ENCODE results near the gene DENND1A. TPM values are rescaled to one million over a fixed set of nuclear protein-coding genes. Genes with fewer than 3 reads are reported as not detected.

Gene DENND1A
- total and polyA plus RNA-seq, 2 experiments from 2014 or later, result 13.1 to 14.5 TPM

- TF ChIP-seq CTCF (IDR thresholded peaks at IDR 0.05; ENCODE audit: low read depth, low read length), result no peak
- H3K4me3 ChIP-seq, result no peak overlapping the region
- no peaks in the 10 kb centered on the region for H3K27me3 ChIP-seq
- DNase-seq (ENCODE audit: low read depth in 1 of 2, low spot score in 1 of 2), result no peak
- H3K27ac ChIP-seq, result no peak overlapping the region
- no peaks in the 10 kb centered on the region for H3K36me3 ChIP-seq
- H3K9me3 ChIP-seq (ENCODE audit: low read depth), result no peaks in the 10 kb centered on the region
- peaks cover 12% of the 10 kb centered on the region for H3K4me1 ChIP-seq (ENCODE audit: low read depth)
Observed at GRCh38 chr9:123630233-123630632, 299.7 kb downstream of the DENND1A start.

GRCh38 chr9:123629531-123629930, 300.4 kb downstream of the DENND1A start:
- Histone ChIP-seq H3K9me3 (ENCODE audit: low read depth) (no peaks in the 10 kb centered on the region), H3K27me3 (no peaks in the 10 kb centered on the region), H3K27ac (no peak overlapping the region), H3K4me3 (no peak overlapping the region), H3K36me3 (no peaks in the 10 kb centered on the region), H3K4me1 (ENCODE audit: low read depth) (peaks cover 6% of the 10 kb centered on the region)
- no peak for DNase-seq (ENCODE audit: low read depth in 1 of 2, low spot score in 1 of 2)
- TF ChIP-seq CTCF (IDR thresholded peaks at IDR 0.05; ENCODE audit: low read depth, low read length), result no peak

- DNase-seq (ENCODE audit: low read depth in 1 of 2, low spot score in 1 of 2), result no peak
- TF ChIP-seq CTCF (IDR thresholded peaks at IDR 0.05; ENCODE audit: low read depth, low read length), result no peak
- H3K4me3 ChIP-seq, result no peak overlapping the region
- H3K9me3 ChIP-seq (ENCODE audit: low read depth), result no peaks in the 10 kb centered on the region
- H3K36me3 ChIP-seq, result no peaks in the 10 kb centered on the region
- peaks cover 8% of the 10 kb centered on the region for H3K4me1 ChIP-seq (ENCODE audit: low read depth)
- no peak overlapping the region for H3K27ac ChIP-seq
- no peaks in the 10 kb centered on the region for H3K27me3 ChIP-seq
Observed at GRCh38 chr9:123622711-123623241, 307.1 kb downstream of the DENND1A start.

GRCh38 chr9:123620239-123620638, 309.7 kb downstream of the DENND1A start:
- H3K9me3 ChIP-seq (ENCODE audit: low read depth), result no peaks in the 10 kb centered on the region
- H3K4me1 ChIP-seq (ENCODE audit: low read depth), result peaks cover 5% of the 10 kb centered on the region
- no peak for DNase-seq (ENCODE audit: low read depth in 1 of 2, low spot score in 1 of 2)
- H3K27me3 ChIP-seq, result no peaks in the 10 kb centered on the region
- TF ChIP-seq CTCF (IDR thresholded peaks at IDR 0.05; ENCODE audit: low read depth, low read length), result no peak
- H3K4me3 ChIP-seq, result no peak overlapping the region
- no peak overlapping the region for H3K27ac ChIP-seq
- H3K36me3 ChIP-seq, result no peaks in the 10 kb centered on the region

GRCh38 chr9:123617952-123618678, 311.8 kb downstream of the DENND1A start:
- no peaks in the 10 kb centered on the region for H3K27me3 ChIP-seq
- H3K4me3 ChIP-seq, result no peak overlapping the region
- no peak overlapping the region for H3K27ac ChIP-seq
- peaks cover 5% of the 10 kb centered on the region for H3K4me1 ChIP-seq (ENCODE audit: low read depth)
- TF ChIP-seq CTCF (IDR thresholded peaks at IDR 0.05; ENCODE audit: low read depth, low read length), result no peak
- no peaks in the 10 kb centered on the region for H3K36me3 ChIP-seq
- no peaks in the 10 kb centered on the region for H3K9me3 ChIP-seq (ENCODE audit: low read depth)
- no peak for DNase-seq (ENCODE audit: low read depth in 1 of 2, low spot score in 1 of 2)
